Liver (tissue), 9 donors: ENCODE results near the gene ENPP7. TPM values are rescaled to one million over a fixed set of nuclear protein-coding genes. Genes with fewer than 3 reads are reported as not detected.

Experiments
- DNase-seq: peaks from one replicate; pipeline ENCODE4 v3.0.0-alpha.2; 2017; ENCODE audit warnings: low spot score
- H3K27ac ChIP-seq, 2 donors: one replicate each; pipeline ENCODE4 v1.7.0; 2013; ENCODE audit warnings: inconsistent platforms in 2 of 2, low read length in 2 of 2, control low read depth in 1 of 2, low read depth in 1 of 2, mild to moderate bottlenecking in 1 of 2
- H3K27me3 ChIP-seq, 4 donors: one replicate each; pipeline versions ENCODE4 v1.6.1 to v1.7.0; 2013; ENCODE audit warnings: low read length in 3 of 4, inconsistent platforms in 1 of 4, mild to moderate bottlenecking in 1 of 4, moderate library complexity in 1 of 4; ENCODE audit not compliant: control insufficient read depth in 4 of 4, insufficient read depth in 4 of 4
- H3K36me3 ChIP-seq, 4 donors: one replicate each; pipeline versions ENCODE4 v1.6.1 to v1.7.0; 2013; ENCODE audit warnings: low read length in 3 of 4, mild to moderate bottlenecking in 3 of 4, low read depth in 1 of 4, moderate library complexity in 1 of 4; ENCODE audit not compliant: control insufficient read depth in 4 of 4, insufficient read depth in 3 of 4
- H3K4me1 ChIP-seq, 4 donors: one replicate each; pipeline versions ENCODE4 v1.6.1 to v1.7.0; 2013; ENCODE audit warnings: low read length in 3 of 4, mild to moderate bottlenecking in 3 of 4, moderate library complexity in 1 of 4; ENCODE audit not compliant: control insufficient read depth in 4 of 4, insufficient read depth in 4 of 4
- H3K4me3 ChIP-seq, 3 donors: one replicate each; pipeline versions ENCODE4 v1.6.1 to v1.7.0; 2013; ENCODE audit warnings: low read length in 3 of 3, control low read depth in 1 of 3, low read depth in 1 of 3, mild to moderate bottlenecking in 1 of 3
- H3K9ac ChIP-seq, 2 donors: one replicate each; pipeline ENCODE4 v1.7.0; 2013; ENCODE audit warnings: low read length in 2 of 2, mild to moderate bottlenecking in 2 of 2, moderate library complexity in 2 of 2, control low read depth in 1 of 2, low read depth in 1 of 2
- H3K9me3 ChIP-seq, 4 donors: one replicate each; pipeline versions ENCODE4 v1.6.1 to v1.7.0; 2013; ENCODE audit warnings: low read length in 3 of 4; ENCODE audit not compliant: control insufficient read depth in 4 of 4
- ATF3 ChIP-seq: IDR thresholded peaks from 2 replicates; pipeline ENCODE4 v1.6.1; 2016; ENCODE audit warnings: antibody characterized with exemption
- CTCF ChIP-seq: fragments of 150-350 bp; IDR thresholded peaks from 2 replicates; pipeline ENCODE4 v1.5.1; 2017; ENCODE audit warnings: improper control_type of control experiment, low read depth, low read length; ENCODE audit not compliant: missing input control
- EGR1 ChIP-seq, 2 donors: IDR thresholded peaks; 2 replicates each; pipeline ENCODE4 v1.6.1; 2016 to 2018; ENCODE audit warnings: antibody characterized with exemption in 2 of 2, low read depth in 2 of 2
- FOXA1 ChIP-seq: IDR thresholded peaks from 2 replicates; pipeline ENCODE4 v1.6.1; 2016; ENCODE audit warnings: antibody characterized with exemption
- FOXA2 ChIP-seq: IDR thresholded peaks from 2 replicates; pipeline ENCODE4 v1.6.1; 2016; ENCODE audit warnings: antibody characterized with exemption
- HNF4A ChIP-seq, 2 donors: conservative IDR thresholded peaks; 2 replicates each; pipeline ENCODE4 v1.6.1; 2016; ENCODE audit warnings: antibody characterized with exemption in 2 of 2, mild to moderate bottlenecking in 2 of 2
- HNF4G ChIP-seq: IDR thresholded peaks from 2 replicates; pipeline ENCODE4 v1.6.1; 2016; ENCODE audit warnings: antibody characterized with exemption
- NR2F2 ChIP-seq: IDR thresholded peaks from 2 replicates; pipeline ENCODE4 v1.6.1; 2016; ENCODE audit warnings: antibody characterized with exemption
- RAD21 ChIP-seq, 2 donors: IDR thresholded peaks; 2 replicates each; pipeline ENCODE4 v1.6.1; 2016; ENCODE audit warnings: antibody characterized with exemption in 2 of 2, mild to moderate bottlenecking in 2 of 2
- SP1 ChIP-seq: IDR thresholded peaks from 2 replicates; pipeline ENCODE4 v1.6.1; 2018; ENCODE audit warnings: antibody characterized with exemption, mild to moderate bottlenecking
- TAF1 ChIP-seq: conservative IDR thresholded peaks from 2 replicates; pipeline ENCODE4 v1.6.1; 2016; ENCODE audit warnings: antibody characterized with exemption, mild to moderate bottlenecking
- WGBS: extraction: QIAGEN DNeasy Blood & Tissue Kit; methylation state at CpG from one replicate; pipeline ENCODE4 v1.1.7; 2013; 5-methylcytosine and 5-hydroxymethylcytosine counted together
- polyA plus RNA-seq, 2 donors: library from polyadenylated mRNA; stranded (reverse) in 1 of 2; unstranded in 1 of 2; fragments of 200-250 nt in 1 of 2; fragments of >200 nt in 1 of 2; fragmentation: Nextera tagmentation in 1 of 2; extraction: Ambion mirVana in 1 of 2; gene quantifications; one replicate each; pipeline versions ENCODE4 v1.2.1 to v1.2.3, GENCODE V29; 2013 to 2015
- total RNA-seq, 2 donors: library from RNA; depleted of rRNA; stranded (reverse); fragments of >200 nt; gene quantifications; one replicate each; pipeline ENCODE4 v1.2.3, GENCODE V29; 2014
- donor health status: healthy.
- donor health status: healthy.
- donor health status: healthy.
- donor health status: healthy.
- donor health status: healthy.

ENPP7 gene
- total and polyA plus RNA-seq, 4 donors: 1.7 to 12.0 (median 3.9) TPM

- 94% methylated on average over 6 of the region's 6 CpGs for WGBS
- no peak overlapping the region for H3K27ac ChIP-seq
- no peak for DNase-seq
- H3K9ac ChIP-seq: no peak overlapping the region
- no peaks in the 10 kb centered on the region for H3K36me3 ChIP-seq
- TF ChIP-seq ATF3 (no peak), NR2F2 (no peak)
- H3K4me1 ChIP-seq: no peaks in the 10 kb centered on the region
- no peak overlapping the region for H3K4me3 ChIP-seq
- no peaks in the 10 kb centered on the region for H3K27me3 ChIP-seq
- H3K9me3 ChIP-seq: no peaks in the 10 kb centered on the region
Observed at GRCh38 chr17:79758271-79758670, 27.5 kb downstream of the ENPP7 start.

GRCh38 chr17:79760197-79760906 lies 29.6 kb downstream of the ENPP7 start:
- no peak for DNase-seq
- no peak for TF ChIP-seq NR2F2
- Histone ChIP-seq H3K36me3 (no peaks in the 10 kb centered on the region), H3K4me3 (no peak overlapping the region), H3K4me1 (no peaks in the 10 kb centered on the region), H3K9ac (no peak overlapping the region), H3K9me3 (no peaks in the 10 kb centered on the region), H3K27me3 (no peaks in the 10 kb centered on the region), H3K27ac (no peak overlapping the region)
- WGBS: 83% methylated on average over 21 of the region's 21 CpGs

- Histone ChIP-seq H3K9ac (no peak overlapping the region), H3K4me1 (no peaks in the 10 kb centered on the region), H3K36me3 (no peaks in the 10 kb centered on the region), H3K27me3 (no peaks in the 10 kb centered on the region), H3K4me3 (no peak overlapping the region), H3K9me3 (no peaks in the 10 kb centered on the region), H3K27ac (no peak overlapping the region)
- DNase-seq: no peak
- TF ChIP-seq EGR1 (IDR thresholded peaks at IDR 0.05; ENCODE audit: low read depth in 2 of 2) (no peak), SP1 (no peak), RAD21 (IDR thresholded peaks at IDR 0.05) (no peak), HNF4A (conservative IDR thresholded peaks at IDR 0.05) (no peak), HNF4G (no peak), CTCF (no peak), FOXA1 (no peak), NR2F2 (no peak), FOXA2 (no peak), TAF1 (no peak)
- 86% methylated on average over 19 of the region's 19 CpGs for WGBS
Observed at GRCh38 chr17:79761894-79762589, 31.3 kb downstream of the ENPP7 start.

GRCh38 chr17:79765708-79766107 lies 35.0 kb downstream of the ENPP7 start:
- WGBS: 80% methylated on average over 3 of the region's 3 CpGs
- H3K27me3 ChIP-seq: no peaks in the 10 kb centered on the region

More at GRCh38 chr17:79765708-79766107, 35.0 kb downstream of the ENPP7 start:
- Histone ChIP-seq H3K4me1 (no peaks in the 10 kb centered on the region), H3K9ac (no peak overlapping the region), H3K4me3 (no peak overlapping the region), H3K9me3 (no peaks in the 10 kb centered on the region), H3K27ac (no peak overlapping the region), H3K36me3 (no peaks in the 10 kb centered on the region)
- DNase-seq: no peak
- TF ChIP-seq FOXA2: no peak
- TF ChIP-seq TAF1: no peak
